Dermis microvascular lymphatic vessel endothelial cell (primary cell): ENCODE results near the gene DOCK4. TPM values are rescaled to one million over a fixed set of nuclear protein-coding genes. Genes with fewer than 3 reads are reported as not detected.

ENCODE experiments used
- DNase-seq, 2 donors: peaks; one replicate each; pipeline versions ENCODE4 v3.0.0 to v3.0.0-alpha.2; 2010; ENCODE audit warnings: low read depth in 2 of 2
- total RNA-seq: library from RNA; depleted of rRNA; stranded (reverse); fragments of >200 nt; gene quantifications from 2 replicates; pipeline ENCODE4 v1.2.1, GENCODE V29; 2014

Gene DOCK4
- total RNA-seq, 1 donor from 2014 or later: 59.7 TPM

DNA sequence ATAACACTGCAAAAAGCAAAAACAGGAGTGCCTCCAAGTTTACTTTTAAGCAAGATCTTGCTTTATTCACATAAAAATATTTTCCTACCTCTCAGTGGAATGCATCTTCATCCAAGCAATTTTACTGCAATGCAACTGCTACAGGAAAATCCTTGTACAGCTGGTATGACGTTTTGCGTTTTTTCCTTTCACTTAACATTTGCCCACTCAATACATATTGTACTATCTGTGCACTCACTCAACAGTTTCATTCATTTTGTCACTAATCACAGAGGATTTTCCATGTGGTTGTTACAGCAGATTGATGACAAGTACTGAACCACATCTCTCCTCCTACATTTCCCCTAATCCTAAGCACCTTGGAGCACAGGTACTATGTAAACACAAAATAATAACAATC lies 421.9 kb downstream of the DOCK4 start:
- no peak for DNase-seq

DNA sequence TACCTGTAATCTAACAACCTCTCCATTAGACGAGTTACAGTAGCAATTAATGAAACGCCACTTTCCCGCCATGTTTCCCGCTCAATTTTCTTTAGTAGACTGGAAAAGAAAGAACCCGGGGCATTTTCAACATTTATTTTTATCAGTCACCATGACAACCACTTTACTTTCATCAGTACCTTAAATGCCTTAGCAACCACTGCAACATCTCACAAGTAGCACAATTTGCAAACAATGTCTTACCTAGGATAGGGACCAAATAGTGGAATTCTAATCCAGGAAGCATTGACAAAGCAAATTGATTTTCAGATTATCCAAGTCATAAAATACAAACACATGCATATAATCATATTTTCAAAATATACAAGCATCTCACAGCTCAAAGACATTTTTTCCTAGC lies 422.3 kb downstream of the DOCK4 start:
- no peak for DNase-seq

DNA sequence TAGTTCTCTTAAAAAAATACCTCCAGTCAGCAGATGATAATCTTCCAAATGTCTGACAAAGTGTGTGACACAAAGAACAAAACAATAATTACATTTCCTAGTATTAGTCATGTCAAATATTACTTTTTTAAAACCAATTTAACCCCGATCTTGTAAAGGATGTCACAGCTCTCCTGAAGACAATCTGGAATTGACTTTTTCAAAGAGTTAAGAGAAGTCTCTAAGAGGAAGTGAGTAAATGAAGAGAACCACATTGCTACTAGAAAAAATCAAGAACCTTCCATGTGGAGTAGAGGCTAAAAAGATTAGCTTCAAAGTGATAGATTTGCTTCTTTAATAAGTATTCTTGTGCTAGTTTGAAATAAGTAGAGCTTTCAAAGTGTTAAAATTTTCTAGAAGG lies 425.7 kb downstream of the DOCK4 start:
- DNase-seq: no peak

DNA sequence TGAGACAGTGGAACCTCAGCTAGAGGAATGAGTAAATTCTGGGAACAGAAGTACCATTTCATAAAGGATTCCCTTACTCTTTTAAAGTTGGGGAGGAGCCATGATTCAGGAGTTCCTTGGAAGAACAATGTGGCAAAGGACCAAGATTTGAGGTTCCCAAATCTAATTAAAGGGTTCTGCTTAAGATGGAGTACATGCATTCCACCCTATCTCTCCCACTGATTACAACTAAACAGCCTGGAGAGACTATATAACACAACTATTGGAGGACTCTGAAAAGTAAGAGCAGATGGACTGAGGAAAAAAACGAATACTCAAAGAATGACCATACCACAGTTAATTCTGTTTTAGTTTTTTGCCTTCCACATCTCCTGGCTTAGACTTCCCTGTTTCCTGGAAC lies 431.0 kb downstream of the DOCK4 start:
- no peak for DNase-seq

DNA sequence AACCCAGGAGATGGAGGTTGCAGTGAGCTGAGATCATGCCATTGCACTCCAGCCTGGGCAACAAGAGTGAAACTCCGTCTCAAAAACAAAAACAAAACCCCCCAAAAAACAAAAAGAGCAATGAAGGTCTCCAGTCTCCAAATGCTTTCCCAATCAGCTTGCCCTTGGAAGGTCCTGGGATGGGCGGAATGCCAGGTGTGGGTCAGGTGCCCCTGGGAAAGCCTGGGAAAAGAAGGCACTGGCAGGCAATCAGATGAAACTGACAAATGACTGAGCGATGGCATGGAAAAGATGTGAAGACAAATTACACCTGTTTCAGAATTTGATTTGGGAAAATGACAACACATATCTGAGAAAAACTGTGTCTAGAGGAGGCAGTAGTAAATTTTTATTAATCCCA lies 433.5 kb downstream of the DOCK4 start:
- DNase-seq: no peak

DNA sequence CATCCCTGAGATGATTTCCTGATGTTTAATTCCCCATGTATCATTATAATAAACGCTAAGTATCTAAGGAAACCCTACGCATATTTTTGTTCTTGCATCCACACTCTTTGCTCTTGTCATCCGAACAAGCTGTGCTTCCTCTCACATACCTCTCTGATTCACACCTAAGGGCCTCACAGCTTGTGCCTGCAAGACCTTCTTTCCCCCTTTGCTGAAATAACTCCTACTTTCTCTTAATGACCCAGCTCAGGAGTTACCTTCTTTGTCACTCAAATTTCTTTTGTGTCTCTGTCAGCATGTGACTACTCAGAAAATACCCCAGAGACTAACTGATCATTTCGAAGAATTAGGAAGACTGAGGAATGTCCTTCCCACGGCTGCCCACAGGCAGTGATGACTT lies 434.6 kb downstream of the DOCK4 start:
- no peak for DNase-seq

DNA sequence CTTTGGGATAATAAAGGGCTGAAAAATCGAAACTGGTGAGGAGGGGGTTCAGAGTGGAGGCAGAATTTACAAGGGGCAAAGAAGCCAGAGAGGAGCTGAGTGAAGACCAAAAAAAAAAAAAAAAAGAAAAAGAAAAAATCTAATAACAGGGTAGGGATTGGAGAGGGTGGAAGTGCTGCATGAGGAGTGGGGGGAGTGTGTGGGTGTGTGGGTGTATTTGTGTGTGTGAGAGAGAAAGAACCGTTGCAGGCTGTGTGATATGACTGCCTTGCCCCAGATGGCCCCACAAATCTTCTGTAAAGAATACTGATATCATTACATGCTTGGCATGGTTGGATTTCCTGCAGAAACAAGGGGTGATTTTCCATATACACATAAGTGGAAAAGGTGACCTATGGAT lies 436.1 kb downstream of the DOCK4 start:
- DNase-seq: no peak

DNA sequence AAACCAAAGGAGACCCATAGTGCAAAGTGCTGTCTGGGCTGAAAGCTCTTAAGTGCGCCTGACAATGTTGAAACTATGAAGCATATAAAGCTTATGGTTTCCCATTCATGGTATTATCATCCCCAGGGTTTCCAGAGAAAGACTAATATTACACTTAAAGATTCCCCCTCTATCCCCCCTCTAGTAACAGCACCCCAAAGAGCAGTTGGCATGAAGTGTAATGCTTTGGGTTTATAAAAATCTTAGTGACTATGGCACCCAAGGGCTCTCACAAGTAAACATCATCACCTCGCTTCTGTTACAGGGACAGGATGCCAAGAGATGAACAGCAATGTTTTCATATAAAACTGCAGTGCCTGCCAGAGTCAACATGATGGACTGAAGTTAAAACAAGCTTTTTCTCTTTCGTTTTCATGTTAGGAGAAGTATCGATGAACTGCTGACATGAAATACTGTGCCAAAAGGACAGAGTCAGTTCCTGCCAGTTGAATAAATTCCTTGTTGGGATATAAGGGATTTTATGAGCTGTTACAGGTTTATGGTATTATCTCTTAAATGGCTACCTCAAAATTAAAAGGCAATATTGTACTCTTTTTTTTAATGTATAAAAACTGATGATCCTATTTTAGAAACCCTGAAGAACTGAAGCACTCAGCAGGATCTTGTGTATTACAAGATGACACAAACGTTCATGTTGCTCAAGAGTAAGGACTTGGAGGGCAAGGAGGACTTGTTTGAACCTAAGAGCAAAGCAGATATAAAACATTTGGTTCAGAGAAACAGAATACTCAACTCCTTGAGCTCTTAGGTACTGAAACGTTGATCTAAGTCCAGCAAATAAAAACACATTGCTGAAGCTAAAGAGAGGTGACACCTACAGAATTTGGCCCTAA lies 440.2 kb downstream of the DOCK4 start:
- peak; percentile 75 to 80 for DNase-seq

DNA sequence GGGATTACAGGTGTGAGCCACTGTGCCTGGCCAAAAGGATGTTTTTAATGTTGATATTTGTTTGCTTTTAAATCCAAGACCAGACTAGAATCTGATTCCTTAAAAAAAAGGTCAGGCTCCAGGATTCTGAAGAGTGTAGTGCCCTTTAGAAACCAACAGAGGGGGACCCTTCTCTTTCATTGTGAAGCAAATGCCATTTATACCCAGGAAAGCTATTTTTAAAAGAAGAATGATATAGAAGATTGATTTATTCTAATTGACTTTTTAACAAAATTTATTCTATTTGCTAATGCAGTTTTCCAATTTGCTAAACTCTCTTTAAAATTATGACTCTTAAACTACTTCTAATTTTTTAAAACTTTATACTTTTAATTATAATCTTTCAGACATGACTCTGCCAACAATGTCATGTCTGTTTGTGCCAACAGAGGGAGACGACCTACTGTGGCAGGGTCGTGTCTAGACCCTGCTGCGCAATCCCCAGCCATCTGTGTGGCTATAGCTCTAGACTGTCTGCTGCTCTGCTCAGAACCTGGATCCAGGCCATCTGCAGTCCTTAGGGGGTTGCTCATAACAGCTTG lies 442.9 kb downstream of the DOCK4 start:
- DNase-seq: peak; percentile 53 to 63

DNA sequence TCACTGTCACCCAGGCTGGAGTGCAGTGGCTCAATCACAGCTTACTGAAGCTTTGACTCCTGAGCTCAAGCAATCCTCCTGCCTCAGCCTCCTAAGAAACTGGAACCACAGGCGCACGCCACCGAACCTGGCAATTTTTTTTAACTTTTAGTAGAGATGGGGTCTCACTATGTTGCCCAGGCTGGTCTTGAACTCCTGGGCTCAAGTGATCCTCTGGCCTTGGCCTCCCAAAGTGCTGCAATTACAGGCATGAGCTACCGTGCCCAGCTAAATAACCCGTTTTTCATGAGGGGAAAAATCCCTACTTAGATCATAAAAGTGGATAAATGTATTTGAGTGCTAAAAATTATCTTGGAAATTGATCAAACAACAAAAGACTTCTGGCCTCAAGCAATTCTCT lies 443.4 kb downstream of the DOCK4 start:
- DNase-seq: no peak

DNA sequence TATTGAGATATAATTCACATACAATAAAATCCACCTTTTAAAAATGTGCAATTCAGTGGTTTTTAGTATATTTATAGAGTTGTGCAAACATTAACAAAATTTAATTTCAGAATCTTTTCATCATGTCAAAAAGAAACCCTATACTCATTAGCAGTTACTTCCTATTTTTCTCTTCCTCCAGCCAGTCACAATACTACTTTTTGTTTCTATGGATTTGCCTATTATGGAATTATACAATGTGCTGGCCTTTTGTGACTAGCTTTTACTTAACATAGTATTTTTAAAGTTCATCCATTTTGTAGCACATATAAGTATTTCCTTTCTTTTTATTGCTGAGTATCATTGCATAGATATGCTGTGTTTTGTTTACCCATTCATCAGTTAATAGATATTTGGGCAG lies 444.0 kb downstream of the DOCK4 start:
- no peak for DNase-seq

DNA sequence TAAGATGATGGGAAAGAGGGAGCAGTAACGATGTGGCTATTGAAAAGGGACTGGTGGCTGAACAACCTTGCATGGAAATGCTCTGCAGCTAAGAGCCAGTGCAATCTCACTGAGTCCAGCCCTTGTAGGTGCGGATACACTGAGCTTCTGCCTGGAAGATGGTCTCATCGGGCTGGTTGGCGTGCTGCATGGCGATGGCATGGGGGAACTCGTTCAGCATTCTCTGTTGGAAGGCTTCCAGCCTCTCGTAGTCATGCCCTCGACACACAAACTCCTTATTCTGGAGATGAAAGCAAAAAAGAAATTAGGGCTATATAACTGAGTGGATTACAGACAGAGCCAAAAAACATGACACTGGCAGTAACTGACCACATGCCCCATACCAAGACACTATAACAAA lies 446.2 kb downstream of the DOCK4 start:
- no peak for DNase-seq

DNA sequence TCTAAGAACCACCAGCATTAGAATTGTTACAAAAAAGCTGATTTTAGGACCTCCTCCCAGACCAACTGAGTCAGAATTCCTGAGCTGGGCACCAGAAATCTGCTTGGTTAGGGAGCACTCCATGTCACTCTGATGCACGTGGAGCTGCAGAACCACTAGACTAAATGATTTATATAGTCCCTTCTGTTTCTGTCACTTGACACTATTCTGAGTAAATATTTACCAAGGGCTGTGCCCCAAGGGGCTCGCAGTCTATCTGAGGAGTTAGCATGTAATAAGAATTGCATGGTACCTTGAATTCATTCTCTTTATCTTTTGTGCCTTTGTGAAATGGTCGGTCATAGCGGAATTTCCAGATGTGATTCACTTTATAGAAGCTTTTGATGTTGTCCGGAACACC lies 447.9 kb downstream of the DOCK4 start:
- DNase-seq: no peak

DNA sequence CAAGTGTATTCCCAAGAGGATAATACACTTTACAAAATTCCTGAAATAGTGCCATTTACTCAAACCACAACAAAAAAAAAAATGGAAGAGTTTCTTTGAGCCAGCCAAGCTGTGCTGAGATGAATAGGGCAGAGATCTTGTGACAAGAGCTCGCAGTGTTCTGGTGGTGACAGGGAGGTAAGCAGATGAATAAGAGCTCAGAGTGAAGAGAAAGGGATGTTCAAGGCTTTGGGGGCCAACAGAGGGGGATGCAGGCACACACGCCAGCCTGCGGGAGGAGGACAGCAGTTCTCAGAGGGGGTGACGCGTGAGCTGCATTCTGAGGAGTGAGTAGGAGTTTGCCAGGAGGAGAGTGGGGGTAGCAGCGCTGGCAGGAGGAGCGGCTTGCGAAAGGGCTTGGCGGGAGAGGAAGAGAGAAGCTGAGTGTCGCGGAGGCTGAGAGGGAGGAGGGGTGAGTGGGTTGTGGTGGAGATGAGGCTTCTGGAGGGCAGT lies 449.5 kb downstream of the DOCK4 start:
- DNase-seq: no peak

DNA sequence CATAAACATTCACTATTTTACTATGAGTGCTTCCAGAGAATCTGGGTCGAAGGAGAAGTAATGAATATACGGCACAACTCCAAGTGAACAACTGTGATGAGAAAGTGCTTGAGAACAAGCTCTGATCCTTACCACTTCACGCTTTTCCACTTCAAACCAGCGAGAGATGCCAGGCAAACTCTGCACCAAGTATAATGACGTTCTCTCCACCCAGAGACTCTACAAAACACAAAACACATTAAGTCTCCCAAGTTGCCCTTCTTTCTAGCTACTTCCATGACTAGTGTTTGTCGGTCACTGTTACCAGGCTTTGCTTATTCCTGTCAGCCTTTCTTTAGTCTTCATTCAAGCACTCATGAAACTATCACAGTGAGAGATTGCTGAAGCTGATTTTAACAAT lies 450.8 kb downstream of the DOCK4 start:
- DNase-seq: no peak

DNA sequence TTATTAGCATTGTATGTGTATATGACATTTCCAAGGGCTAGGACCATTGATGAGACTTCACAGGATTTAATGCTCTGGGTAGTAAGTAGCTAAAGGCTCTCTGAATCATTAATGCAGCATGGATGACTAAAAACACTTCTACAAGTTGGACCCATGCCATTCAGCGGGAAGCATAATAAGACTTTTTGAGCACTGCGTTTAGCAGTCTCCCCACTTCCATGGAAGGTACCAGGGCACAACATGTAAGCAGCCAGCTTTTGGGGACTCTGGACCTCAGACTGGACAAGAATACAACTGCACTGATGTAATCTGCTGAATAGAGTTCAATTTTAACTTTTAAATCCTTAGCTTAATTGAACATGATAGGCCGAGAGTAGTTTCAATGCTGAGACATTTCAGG lies 452.2 kb downstream of the DOCK4 start:
- no peak for DNase-seq

DNA sequence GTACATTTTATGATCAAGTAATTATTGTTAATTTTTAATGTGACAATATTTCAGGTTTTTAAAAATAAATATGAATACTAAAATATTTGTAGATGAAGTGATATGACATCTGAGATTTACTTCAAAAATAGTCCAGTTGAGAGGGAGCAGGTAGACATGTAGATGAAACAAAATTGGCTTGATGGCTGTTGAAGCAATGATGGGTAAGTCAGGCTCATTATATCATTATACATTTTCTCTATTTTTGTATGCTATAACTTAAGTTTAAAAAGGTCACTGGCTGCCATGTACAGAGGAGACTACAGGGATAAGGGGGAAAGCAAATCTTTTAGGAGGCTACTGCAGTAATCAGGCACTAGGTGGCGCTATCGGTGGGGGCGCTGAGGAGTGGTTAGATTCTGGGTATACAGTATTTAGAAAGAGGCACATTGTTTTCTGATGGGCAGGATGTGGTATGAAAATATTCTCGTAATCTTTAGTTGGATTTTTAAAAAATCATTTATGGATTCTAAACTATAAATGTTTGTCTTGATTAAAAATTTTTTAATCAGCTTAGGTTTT lies 454.1 kb downstream of the DOCK4 start:
- peak; percentile 32 to 67 for DNase-seq

DNA sequence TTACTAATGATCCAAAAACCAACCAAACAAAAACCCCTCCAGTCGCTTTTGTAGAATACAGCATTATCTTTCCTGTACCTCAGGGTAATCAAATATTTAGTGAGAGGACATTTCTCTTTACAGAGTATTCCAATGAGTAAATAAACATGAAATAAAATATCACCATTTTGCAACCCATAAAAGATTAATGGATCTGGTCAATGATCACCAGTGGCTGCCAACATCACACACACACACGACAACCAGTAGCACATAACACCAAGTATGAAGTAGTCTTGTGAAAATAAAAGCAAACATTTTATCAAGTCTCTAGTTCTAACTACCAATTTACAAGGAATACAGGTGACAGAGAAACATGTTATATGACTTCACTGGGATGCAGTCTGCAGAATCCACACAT lies 455.3 kb downstream of the DOCK4 start:
- no peak for DNase-seq

DNA sequence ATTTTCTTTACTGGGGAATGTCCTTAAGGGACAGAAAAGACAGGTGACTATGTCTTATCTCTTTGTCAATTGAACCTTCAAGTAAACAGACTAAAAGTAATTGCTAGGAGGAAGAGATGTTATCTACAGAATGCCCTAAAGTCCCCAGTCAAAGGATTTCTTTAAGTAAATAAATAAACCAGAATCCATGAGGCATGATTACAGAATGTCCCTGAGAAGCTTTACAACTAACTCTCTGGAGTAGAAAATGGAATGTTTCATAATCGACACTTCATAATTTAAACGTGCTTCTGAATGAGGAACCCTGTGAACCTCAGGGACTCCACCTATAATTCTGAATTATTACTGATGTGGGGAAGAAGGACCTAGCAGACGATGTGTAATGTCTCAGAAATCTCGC lies 456.0 kb downstream of the DOCK4 start:
- no peak for DNase-seq

DNA sequence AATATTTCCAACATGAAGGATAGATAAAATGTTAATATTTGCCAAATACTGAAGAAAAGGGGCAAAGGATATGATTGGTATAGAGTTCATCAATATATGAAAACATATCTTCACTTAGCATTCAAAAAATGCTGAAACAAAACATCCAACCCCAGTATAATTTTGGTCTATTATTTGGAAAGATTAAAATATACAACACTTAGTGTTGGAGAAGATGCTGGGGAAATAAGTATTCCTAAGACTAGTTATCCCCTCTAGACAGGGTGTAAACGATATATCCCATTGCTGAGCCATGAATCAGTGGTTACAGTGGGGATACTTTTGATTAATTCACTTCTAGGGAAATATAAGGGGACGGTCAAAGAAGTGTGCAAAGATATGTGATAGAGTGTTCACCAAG lies 456.6 kb downstream of the DOCK4 start:
- no peak for DNase-seq

DNA sequence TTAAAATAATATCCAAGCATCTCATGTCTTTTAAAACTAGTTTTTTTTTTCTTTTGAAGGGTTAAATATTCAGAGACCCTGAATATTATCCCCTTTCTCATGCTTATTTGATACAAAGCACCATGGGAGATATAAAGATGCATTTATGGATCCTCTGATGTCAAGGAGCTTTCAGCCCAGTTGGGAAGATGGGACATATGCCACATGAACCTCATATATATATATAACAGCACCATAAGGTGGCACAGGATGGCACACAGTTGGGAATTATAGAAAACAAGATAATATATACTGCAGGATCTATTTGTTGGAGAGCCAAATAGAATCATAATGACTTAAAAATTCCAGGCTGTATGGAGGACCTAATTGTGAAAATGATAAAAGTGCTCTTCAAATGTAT lies 458.5 kb downstream of the DOCK4 start:
- no peak for DNase-seq

DNA sequence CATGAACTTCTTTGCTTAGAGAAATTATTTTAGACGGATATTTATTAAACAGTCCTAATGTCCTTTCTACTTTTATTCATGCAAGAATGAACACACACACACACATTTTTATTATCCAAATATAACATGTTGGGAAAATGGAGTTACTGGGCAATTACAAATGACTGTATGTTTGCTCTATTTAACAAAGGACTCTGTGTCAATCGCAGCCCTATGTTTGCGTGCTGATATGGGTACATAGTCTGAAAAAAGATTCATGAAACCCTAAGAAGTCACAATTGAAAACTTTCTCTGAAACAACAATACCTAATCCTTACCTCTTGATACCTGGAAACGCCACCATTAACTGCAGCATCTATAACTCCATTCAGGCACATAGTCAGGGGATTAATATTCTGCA lies 459.2 kb downstream of the DOCK4 start:
- DNase-seq: no peak
